ENCODE data around the gene GSTO2.
A peak's percentile ranks its signal among the peaks of the same experiment; 100 is the strongest.

Gene GSTO2

GRCh38 chr10:104321226-104321625 is 52.2 kb downstream of the GSTO2 start:
- H3K4me1 ChIP-seq (ENCODE audit: insufficient read depth, low read length, severe bottlenecking) = peaks cover 32% of the 10 kb centered on the region
- H4K20me1 ChIP-seq (ENCODE audit: insufficient read depth, low read length) = no peaks in the 10 kb centered on the region
- H3K9ac ChIP-seq (ENCODE audit: low read length) = no peak overlapping the region

DNA sequence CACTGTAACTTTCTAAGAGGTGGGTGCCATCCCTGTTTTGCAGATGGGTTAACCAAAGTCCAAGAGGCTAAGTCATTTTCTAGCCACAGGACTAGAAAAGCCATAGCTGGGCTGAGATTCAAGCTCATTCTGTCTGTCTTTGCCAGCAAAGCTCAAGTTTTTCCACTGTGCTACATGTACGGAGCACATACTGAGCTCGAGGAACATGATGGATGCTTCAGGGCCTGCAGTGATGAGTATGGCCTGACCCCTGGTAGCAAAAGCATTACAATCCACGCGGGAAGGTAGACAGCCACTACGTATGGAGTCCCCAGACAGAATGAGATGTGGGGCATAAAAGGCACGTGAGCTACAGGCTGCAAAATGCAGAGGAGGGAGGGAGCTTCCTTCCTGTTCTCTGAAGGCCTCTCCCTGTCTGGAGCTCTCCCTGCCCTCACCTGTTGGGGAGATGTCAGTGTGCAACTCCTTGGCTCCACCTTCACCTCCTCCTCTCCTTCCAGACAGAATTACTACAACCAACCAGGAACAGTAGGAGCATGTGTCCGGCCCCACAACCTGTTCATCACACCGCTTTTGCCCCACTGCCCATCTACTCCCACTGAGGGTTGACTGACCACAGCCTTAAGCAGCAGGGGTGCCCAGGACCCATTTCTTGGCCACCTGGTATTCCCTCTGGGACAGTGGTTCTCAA is 52.9 kb downstream of the GSTO2 start:
- no peaks in the 10 kb centered on the region for H3K36me3 ChIP-seq (ENCODE audit: insufficient read depth, low read length)
- no peak overlapping the region for H3K27ac ChIP-seq (ENCODE audit: low read depth, low read length, poor library complexity, severe bottlenecking)
- H3K9me3 ChIP-seq (ENCODE audit: low read length) = no peaks in the 10 kb centered on the region
- no peak overlapping the region for H3K9ac ChIP-seq (ENCODE audit: low read length)
- no peaks in the 10 kb centered on the region for H3K27me3 ChIP-seq (ENCODE audit: insufficient read depth, low read length)
- H3F3A ChIP-seq (ENCODE audit: insufficient read depth, low read length) = no peaks in the 10 kb centered on the region
- TF ChIP-seq, protein P1, sequence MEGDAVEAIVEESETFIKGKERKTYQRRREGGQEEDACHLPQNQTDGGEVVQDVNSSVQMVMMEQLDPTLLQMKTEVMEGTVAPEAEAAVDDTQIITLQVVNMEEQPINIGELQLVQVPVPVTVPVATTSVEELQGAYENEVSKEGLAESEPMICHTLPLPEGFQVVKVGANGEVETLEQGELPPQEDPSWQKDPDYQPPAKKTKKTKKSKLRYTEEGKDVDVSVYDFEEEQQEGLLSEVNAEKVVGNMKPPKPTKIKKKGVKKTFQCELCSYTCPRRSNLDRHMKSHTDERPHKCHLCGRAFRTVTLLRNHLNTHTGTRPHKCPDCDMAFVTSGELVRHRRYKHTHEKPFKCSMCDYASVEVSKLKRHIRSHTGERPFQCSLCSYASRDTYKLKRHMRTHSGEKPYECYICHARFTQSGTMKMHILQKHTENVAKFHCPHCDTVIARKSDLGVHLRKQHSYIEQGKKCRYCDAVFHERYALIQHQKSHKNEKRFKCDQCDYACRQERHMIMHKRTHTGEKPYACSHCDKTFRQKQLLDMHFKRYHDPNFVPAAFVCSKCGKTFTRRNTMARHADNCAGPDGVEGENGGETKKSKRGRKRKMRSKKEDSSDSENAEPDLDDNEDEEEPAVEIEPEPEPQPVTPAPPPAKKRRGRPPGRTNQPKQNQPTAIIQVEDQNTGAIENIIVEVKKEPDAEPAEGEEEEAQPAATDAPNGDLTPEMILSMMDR (IDR thresholded peaks at IDR 0.05; ENCODE audit: low read length) = no peak
- TF ChIP-seq EZH2 (IDR thresholded peaks at IDR 0.05; ENCODE audit: borderline replicate concordance, low read length) = no peak
- H4K20me1 ChIP-seq (ENCODE audit: insufficient read depth, low read length) = no peaks in the 10 kb centered on the region
- no peaks in the 10 kb centered on the region for H3K9me2 ChIP-seq (ENCODE audit: low read depth, low read length)
- no peak overlapping the region; the same call in 1 of the 2 replicates for H3K4me2 ChIP-seq (ENCODE audit: low read length)
- H3K4me1 ChIP-seq (ENCODE audit: insufficient read depth, low read length, severe bottlenecking) = peaks cover 32% of the 10 kb centered on the region
- H3K4me3 ChIP-seq (ENCODE audit: low read depth, low read length, poor library complexity, severe bottlenecking) = no peak overlapping the region
- no peak overlapping the region for H2AFZ ChIP-seq (ENCODE audit: low read length)
- no peaks in the 10 kb centered on the region for H3K79me2 ChIP-seq (ENCODE audit: insufficient read depth, low read length)

More at GRCh38 chr10:104321226-104321625, 52.2 kb downstream of the GSTO2 start:
- Histone ChIP-seq H3K27ac (ENCODE audit: low read depth, low read length, poor library complexity, severe bottlenecking) (no peak overlapping the region), H3K4me2 (ENCODE audit: low read length) (no peak overlapping the region), H3K9me2 (ENCODE audit: low read depth, low read length) (no peaks in the 10 kb centered on the region), H3K79me2 (ENCODE audit: insufficient read depth, low read length) (no peaks in the 10 kb centered on the region), H3K4me3 (ENCODE audit: low read depth, low read length, poor library complexity, severe bottlenecking) (no peak overlapping the region), H2AFZ (ENCODE audit: low read length) (no peak overlapping the region), H3F3A (ENCODE audit: insufficient read depth, low read length) (no peaks in the 10 kb centered on the region), H3K36me3 (ENCODE audit: insufficient read depth, low read length) (no peaks in the 10 kb centered on the region), H3K9me3 (ENCODE audit: low read length) (no peaks in the 10 kb centered on the region), H3K27me3 (ENCODE audit: insufficient read depth, low read length) (no peaks in the 10 kb centered on the region)
- TF ChIP-seq, protein P1 (IDR thresholded peaks at IDR 0.05; ENCODE audit: low read length) = no peak
- TF ChIP-seq EZH2 (IDR thresholded peaks at IDR 0.05; ENCODE audit: borderline replicate concordance, low read length) = no peak

DNA sequence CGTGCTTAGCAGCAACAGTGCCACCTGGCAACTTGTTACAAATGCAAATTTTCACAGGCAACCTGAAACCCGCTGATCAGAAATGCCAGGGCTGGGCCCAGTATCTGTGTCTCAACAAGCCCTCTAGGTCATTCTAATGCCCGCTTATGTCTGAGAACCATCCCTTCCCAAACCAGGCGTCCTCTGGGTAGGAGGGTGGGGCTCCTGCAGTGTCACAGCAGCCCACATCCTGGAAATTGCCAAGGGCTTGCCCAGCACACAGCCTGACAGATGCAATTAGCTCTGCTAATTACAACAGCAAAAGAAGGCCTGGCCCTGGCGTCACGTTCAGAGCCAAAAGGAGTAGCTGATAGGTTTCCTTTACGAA is 53.4 kb downstream of the GSTO2 start:
- Histone ChIP-seq H3K27ac (ENCODE audit: low read depth, low read length, poor library complexity, severe bottlenecking) (peak overlapping the region; percentile 28), H3K4me3 (ENCODE audit: low read depth, low read length, poor library complexity, severe bottlenecking) (no peak overlapping the region), H3K9me2 (ENCODE audit: low read depth, low read length) (no peaks in the 10 kb centered on the region), H3K27me3 (ENCODE audit: insufficient read depth, low read length) (no peaks in the 10 kb centered on the region), H3K4me1 (ENCODE audit: insufficient read depth, low read length, severe bottlenecking) (peaks cover 30% of the 10 kb centered on the region), H2AFZ (ENCODE audit: low read length) (no peak overlapping the region), H4K20me1 (ENCODE audit: insufficient read depth, low read length) (no peaks in the 10 kb centered on the region), H3K4me2 (ENCODE audit: low read length) (peak overlapping the region; percentile 7; the same call in 1 of the 2 replicates), H3K79me2 (ENCODE audit: insufficient read depth, low read length) (no peaks in the 10 kb centered on the region), H3F3A (ENCODE audit: insufficient read depth, low read length) (no peaks in the 10 kb centered on the region), H3K9ac (ENCODE audit: low read length) (no peak overlapping the region; the same call in 1 of the 2 replicates), H3K36me3 (ENCODE audit: insufficient read depth, low read length) (no peaks in the 10 kb centered on the region), H3K9me3 (ENCODE audit: low read length) (no peaks in the 10 kb centered on the region)
- TF ChIP-seq, protein P1 (IDR thresholded peaks at IDR 0.05; ENCODE audit: low read length) = no peak
- no peak for TF ChIP-seq EZH2 (IDR thresholded peaks at IDR 0.05; ENCODE audit: borderline replicate concordance, low read length)
